Measurements from ENCODE around the gene MOB4. TPM values are rescaled to one million over a fixed set of nuclear protein-coding genes. Genes with fewer than 3 reads are reported as not detected.
"Not testable (repeated sequence)": the region's sequence is repeated elsewhere in the genome, so short reads cannot be mapped to it uniquely, and the experiment has no call there.

The MOB4 gene
- 10 to 100 TPM; 35.5 to 58.7 (median 47.3) TPM for polyA plus RNA-seq (ENCODE audit: insufficient read length in 4 of 4)

- DNase-seq (ENCODE audit: low read depth in 4 of 4, low spot score in 2 of 4): peak; percentile 76 to 93 (median 88)
Observed at GRCh38 chr2:197515739-197516392, at the start of gene MOB4. TSS of gene MOB4 (plus strand) at chr2:197516066. CDS start at chr2:197516087, 21 bp downstream.

GRCh38 chr2:197472166-197472565 lies 43.7 kb upstream of the MOB4 start:
- no peak for DNase-seq (ENCODE audit: low read depth in 4 of 4, low spot score in 2 of 4)

DNA sequence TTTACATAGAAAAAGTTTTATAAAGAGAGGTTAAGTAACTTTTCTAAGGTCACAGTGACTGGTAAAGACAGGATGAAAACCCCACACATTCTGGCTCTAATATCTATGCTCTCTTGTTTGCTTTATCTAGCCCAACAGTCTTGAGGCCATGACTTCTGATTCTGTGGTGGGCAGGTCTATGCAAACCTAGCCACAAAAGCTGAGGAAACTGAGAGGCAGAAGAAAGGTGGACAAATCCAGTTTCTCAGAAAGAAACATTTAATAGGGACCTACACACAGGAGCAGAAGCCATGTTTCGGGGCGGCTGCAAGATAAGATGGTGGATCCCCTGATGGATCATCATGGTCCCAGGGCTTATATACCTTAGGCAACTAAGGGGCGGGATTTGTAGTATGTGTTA lies 38.1 kb upstream of the MOB4 start:
- DNase-seq (ENCODE audit: low read depth in 4 of 4, low spot score in 2 of 4): no peak

GRCh38 chr2:197480165-197481036 lies 35.5 kb upstream of the MOB4 start:
- DNase-seq (ENCODE audit: low read depth in 4 of 4, low spot score in 2 of 4): no peak

GRCh38 chr2:197484248-197484647 lies 31.6 kb upstream of the MOB4 start:
- DNase-seq (ENCODE audit: low read depth in 4 of 4, low spot score in 2 of 4): not testable (repeated sequence)

DNA sequence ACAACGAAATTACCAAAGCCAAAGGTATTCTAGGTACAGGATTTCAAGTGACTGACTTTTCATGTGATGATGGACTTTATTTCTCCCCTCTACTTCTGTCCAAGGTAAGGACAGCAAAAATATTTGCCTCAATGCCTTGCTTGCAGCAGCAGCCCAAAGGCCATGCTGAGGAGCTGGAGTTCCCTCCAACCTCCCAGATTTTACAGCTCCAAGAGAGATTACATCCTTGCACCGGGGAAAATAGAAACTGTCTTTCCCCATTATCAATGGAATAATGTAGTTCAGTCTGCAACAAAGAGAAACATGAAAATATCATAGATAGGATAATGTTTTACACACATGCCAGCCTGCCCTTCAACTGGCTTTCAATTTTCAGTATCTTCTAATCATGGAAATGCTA lies 29.7 kb upstream of the MOB4 start:
- DNase-seq (ENCODE audit: low read depth in 4 of 4, low spot score in 2 of 4): no peak

GRCh38 chr2:197487385-197487784 lies 28.5 kb upstream of the MOB4 start:
- DNase-seq (ENCODE audit: low read depth in 4 of 4, low spot score in 2 of 4): no peak

DNA sequence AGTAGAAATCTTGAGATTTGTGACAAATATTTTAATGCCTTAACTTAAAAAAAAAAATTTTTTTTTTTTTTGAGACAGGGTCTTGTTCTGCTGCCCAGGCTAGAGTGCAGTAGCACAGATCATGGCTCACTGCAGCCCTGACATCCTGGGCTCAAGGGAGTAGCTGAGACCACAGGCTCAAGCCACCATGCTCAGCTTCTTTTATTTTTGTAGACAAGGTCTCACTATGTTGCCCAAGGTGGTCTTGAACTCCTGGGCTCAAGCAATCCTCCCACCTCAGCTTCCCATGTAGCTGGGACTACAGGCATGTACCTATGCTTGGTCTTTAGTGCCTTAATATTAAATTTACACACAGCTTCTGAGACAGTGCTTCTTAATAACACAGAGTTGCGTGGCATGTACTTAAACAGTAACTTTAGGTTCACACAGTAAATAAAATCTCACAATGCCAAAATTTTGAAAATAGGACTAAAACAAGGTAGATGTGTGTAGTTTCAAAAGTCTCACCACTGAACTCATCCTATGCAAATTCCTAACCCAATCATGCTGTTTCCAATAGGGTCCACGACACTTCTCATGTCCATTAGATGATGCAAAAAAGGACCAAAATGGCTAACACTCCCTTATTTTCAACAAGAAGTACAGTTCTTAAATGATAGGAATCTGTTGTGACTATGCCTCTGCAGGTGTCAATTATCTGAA lies 20.3 kb upstream of the MOB4 start:
- DNase-seq (ENCODE audit: low read depth in 4 of 4, low spot score in 2 of 4): no peak

DNA sequence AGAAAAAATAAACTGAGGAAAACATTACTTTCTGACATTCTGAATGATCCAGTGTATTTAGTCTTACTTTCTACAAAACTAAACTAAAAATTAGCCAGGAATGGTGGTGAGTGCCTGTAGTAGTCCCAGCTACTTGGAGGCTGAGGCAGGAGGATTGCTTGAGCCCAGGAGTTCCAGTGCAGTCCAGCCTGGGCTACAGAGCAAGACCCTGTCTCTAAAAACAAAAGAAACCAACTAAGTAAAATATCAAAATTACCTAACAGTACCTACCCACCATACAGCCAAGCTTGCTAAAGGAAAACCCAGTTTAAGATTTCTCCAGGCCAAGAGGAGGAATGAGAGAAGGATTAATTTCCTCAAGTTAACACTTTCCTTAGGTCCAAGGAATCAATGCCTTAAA lies 19.2 kb upstream of the MOB4 start:
- no peak for DNase-seq (ENCODE audit: low read depth in 4 of 4, low spot score in 2 of 4)

DNA sequence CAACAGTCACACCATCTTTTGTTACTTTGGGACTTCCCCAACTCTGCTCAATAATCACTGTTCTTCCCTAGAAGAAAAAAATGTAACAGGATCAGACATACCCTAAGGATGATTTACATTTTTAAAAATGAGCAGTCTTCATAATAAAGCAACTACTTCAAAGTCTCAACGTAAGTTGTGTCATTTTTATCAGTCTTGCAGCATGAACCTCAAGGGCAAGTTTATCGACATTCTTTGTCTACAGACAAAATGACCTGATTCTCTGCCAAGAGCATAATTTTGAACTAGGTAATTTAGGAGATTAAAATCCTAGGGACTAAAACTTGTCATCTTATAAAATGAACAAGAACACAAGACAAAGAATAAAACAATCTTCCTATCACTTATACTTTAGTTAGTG lies 18.5 kb upstream of the MOB4 start:
- no peak for DNase-seq (ENCODE audit: low read depth in 4 of 4, low spot score in 2 of 4)

GRCh38 chr2:197498235-197498936 lies 17.5 kb upstream of the MOB4 start:
- no peak for DNase-seq (ENCODE audit: low read depth in 4 of 4, low spot score in 2 of 4)

- DNase-seq (ENCODE audit: low read depth in 4 of 4, low spot score in 2 of 4): peak; percentile 50 to 61 (median 54)
Observed at GRCh38 chr2:197498937-197499593, 16.8 kb upstream of the MOB4 start.

GRCh38 chr2:197499594-197500502 lies 16.0 kb upstream of the MOB4 start, which contains the start of the genes HSPD1 and HSPE1:
TSS of gene HSPD1 (minus strand) at chr2:197499840. CDS start at chr2:197498848, 992 bp downstream.
TSS of gene HSPE1 (plus strand) at chr2:197500379. CDS start at chr2:197500437, 58 bp downstream.
- DNase-seq (ENCODE audit: low read depth in 4 of 4, low spot score in 2 of 4): peak; percentile 99 to 100 (median 100)

- peak in 1 of 4 donors; percentile 27 for DNase-seq (ENCODE audit: low read depth in 4 of 4, low spot score in 2 of 4)
Observed at GRCh38 chr2:197500503-197501131, 15.2 kb upstream of the MOB4 start.

GRCh38 chr2:197502201-197502600 lies 13.7 kb upstream of the MOB4 start:
- no peak for DNase-seq (ENCODE audit: low read depth in 4 of 4, low spot score in 2 of 4)

DNA sequence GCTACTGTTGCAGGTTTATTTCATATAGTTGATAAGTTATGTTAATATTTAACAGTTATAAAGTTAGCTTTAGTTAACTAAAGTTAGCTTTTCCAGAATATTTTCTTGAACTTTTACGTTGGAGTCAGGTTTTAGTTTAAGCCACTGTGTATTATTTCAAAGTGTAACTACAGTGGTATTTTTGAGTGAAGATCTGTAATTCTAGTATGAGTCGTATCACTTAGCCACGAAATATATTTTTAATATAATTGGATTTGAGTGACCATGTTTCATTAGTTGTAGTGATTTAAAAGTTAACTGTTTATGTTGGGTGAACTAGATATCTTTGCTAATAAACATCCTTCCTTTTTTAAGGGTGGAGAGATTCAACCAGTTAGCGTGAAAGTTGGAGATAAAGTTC lies 13.2 kb upstream of the MOB4 start:
- no peak for DNase-seq (ENCODE audit: low read depth in 4 of 4, low spot score in 2 of 4)

DNA sequence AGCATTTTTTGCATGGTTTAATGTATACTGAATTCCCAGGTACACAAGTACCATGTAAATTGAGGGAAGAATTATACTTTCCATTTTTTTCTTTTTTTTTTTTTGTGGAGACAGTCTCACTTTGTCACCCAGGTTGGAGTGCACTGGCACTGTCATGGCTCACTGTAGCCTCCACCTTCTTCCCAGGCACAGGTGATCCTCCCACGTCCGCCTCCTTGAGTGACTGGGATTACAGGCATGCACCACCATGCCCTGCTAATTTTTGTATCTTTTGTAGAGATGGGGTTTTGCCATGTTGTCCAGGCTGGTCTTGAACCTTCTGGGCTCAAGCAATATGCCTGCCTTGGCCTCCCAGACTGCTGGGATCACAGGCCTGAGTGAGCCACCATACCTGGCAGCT lies 11.9 kb upstream of the MOB4 start:
- DNase-seq (ENCODE audit: low read depth in 4 of 4, low spot score in 2 of 4): no peak

DNA sequence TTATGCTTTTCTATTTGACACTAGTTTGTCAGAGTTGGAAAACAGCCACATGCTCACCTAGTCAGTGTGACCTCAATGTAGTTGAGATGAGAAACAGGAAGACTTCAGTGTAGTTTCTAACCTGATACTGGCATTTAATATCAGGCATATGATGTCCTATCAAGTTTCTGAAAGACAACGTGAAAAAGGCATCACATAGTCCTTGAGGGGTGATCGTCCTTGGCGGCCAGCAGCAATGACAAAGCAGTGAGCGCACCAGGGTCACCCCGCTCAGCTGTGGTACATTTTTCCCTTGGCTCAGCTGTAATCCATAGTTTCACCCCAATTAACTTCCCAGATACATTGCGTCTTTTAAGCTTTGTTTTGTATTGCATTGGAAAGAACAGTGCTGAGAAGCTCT lies 11.4 kb upstream of the MOB4 start:
- DNase-seq (ENCODE audit: low read depth in 4 of 4, low spot score in 2 of 4): no peak

Measured in left renal cortex interstitium (tissue), 4 donors.